H7 (cell line): ENCODE measurements around the gene TLCD3B. TPM values are rescaled to one million over a fixed set of nuclear protein-coding genes. Genes with fewer than 3 reads are reported as not detected.
A peak's percentile ranks its signal among the peaks of the same experiment; 100 is the strongest.
"Not testable (repeated sequence)": the region's sequence is repeated elsewhere in the genome, so short reads cannot be mapped to it uniquely, and the experiment has no call there.

ENCODE experiments used
- DNase-seq: peaks from one replicate; pipeline ENCODE4 v3.0.0; 2012
- H3K27me3 ChIP-seq: 2 replicates; pipeline ENCODE4 v1.6.0; 2011; ENCODE audit warnings: mild to moderate bottlenecking, low read length; ENCODE audit not compliant: control insufficient read depth, insufficient read depth
- H3K36me3 ChIP-seq: replicated peaks from 2 replicates; pipeline ENCODE4 v1.5.1; 2011; ENCODE audit warnings: low read length; ENCODE audit not compliant: control insufficient read depth, insufficient read depth
- H3K4me3 ChIP-seq: 2 replicates; pipeline ENCODE4 v1.5.1; 2011; ENCODE audit warnings: low read depth, mild to moderate bottlenecking, control low read depth, low read length, moderate library complexity; ENCODE audit not compliant: insufficient read depth
- total RNA-seq: library from RNA; depleted of rRNA; stranded (reverse); fragments of >200 nt; shearing (Covaris generic); gene quantifications from 2 replicates; pipeline ENCODE4 v1.2.3, GENCODE V29; 2014

Gene TLCD3B
- total RNA-seq, 1 experiment from 2014 or later = 3.0 TPM

- DNase-seq = no peak
- Histone ChIP-seq H3K36me3 (no peaks in the 10 kb centered on the region), H3K4me3 (no peak overlapping the region), H3K27me3 (no peaks in the 10 kb centered on the region)
Measured at GRCh38 chr16:30049871-30050270, 18.8 kb upstream of the TLCD3B start.

GRCh38 chr16:30046588-30046987 lies 15.5 kb upstream of the TLCD3B start:
- H3K4me3 ChIP-seq = no peak overlapping the region
- no peaks in the 10 kb centered on the region for H3K36me3 ChIP-seq
- DNase-seq = no peak
- H3K27me3 ChIP-seq = no peaks in the 10 kb centered on the region

GRCh38 chr16:30046178-30046577 lies 15.1 kb upstream of the TLCD3B start:
- no peak for DNase-seq
- H3K4me3 ChIP-seq = no peak overlapping the region
- no peaks in the 10 kb centered on the region for H3K36me3 ChIP-seq
- no peaks in the 10 kb centered on the region for H3K27me3 ChIP-seq

DNA sequence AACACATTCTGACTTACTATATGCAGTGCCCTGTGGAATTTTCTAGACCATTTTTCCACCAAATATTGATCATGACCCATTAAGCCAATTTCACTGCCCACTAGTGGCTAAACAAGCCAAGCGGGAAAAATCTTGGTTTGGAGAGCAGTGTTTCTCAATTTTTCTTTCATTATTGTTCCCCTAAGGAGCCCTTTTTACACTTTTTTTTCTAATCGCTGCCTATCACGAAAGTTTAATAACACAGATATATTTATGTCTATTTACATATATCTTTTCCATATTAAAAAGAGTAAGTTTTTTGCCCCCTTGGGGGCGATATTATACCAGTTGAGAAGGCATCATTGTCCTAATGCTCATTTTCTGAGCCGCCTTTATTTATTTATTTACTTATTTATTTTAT lies 10.8 kb upstream of the TLCD3B start:
- Histone ChIP-seq H3K4me3 (no peak overlapping the region), H3K27me3 (no peaks in the 10 kb centered on the region; the same call in 1 of the 2 replicates)
- peak; percentile 25 for DNase-seq

GRCh38 chr16:30040690-30041089 lies 9.6 kb upstream of the TLCD3B start:
- H3K36me3 ChIP-seq, H3K27me3 ChIP-seq, H3K4me3 ChIP-seq, DNase-seq: not testable (repeated sequence)

More for the DNA sequence above, 10.8 kb upstream of the TLCD3B start:
- H3K36me3 ChIP-seq = no peaks in the 10 kb centered on the region

- H3K4me3 ChIP-seq = no peak overlapping the region
- peaks cover 1% of the 10 kb centered on the region for H3K27me3 ChIP-seq
- no peak for DNase-seq
- H3K36me3 ChIP-seq = no peaks in the 10 kb centered on the region
Measured at GRCh38 chr16:30040221-30040620, 9.2 kb upstream of the TLCD3B start.

GRCh38 chr16:30033270-30033669 lies 2.2 kb upstream of the TLCD3B start:
- H3K27me3 ChIP-seq = peaks cover 21% of the 10 kb centered on the region
- DNase-seq = no peak
- H3K36me3 ChIP-seq = no peaks in the 10 kb centered on the region
- no peak overlapping the region for H3K4me3 ChIP-seq

- peaks cover 21% of the 10 kb centered on the region for H3K27me3 ChIP-seq
- no peaks in the 10 kb centered on the region for H3K36me3 ChIP-seq
- DNase-seq = peak; percentile 90
- H3K4me3 ChIP-seq = no peak overlapping the region
Measured at GRCh38 chr16:30032083-30032819, 1.2 kb upstream of the TLCD3B start.

GRCh38 chr16:30031477-30031918 lies 427 bp upstream of the TLCD3B start:
- peaks cover 21% of the 10 kb centered on the region for H3K27me3 ChIP-seq
- H3K4me3 ChIP-seq = peak overlapping the region; percentile 52
- peak; percentile 60 for DNase-seq
- no peaks in the 10 kb centered on the region for H3K36me3 ChIP-seq

DNA sequence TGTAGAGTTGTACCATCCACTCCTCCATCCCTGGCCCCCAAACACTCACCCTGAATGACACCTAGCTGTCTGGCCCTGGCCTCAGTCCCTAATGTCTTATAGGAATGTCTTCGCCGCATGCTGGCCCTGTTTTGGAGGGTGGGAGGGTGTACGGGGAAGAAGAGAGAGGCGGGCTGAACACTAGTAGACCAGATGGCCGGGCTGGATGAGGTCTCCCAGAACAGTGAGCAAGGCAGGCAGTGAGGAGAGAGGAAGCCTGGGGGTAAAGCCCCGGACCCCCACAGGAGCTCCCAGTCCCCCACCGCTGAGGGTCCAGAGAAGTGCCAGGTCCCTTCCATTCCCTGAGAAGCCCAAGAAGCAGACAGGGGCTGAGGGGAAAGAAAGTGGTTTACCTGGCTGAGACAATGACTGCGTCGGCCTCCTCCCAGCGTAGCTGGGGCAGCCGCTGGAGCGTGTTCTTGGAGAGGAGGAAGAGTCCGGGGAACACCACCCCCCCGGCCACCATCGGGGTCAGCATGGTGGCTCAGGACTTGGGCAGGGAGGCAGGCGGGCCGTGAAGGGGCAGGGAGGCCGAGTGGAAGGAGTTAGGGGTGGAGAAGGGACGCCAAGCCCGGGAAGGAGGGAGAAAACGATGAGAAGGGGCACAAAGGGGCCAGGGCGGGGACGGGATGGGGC lies 923 bp downstream of the TLCD3B start:
- H3K27me3 ChIP-seq = peaks cover 19% of the 10 kb centered on the region
- peak overlapping the region; percentile 52 for H3K4me3 ChIP-seq
- DNase-seq = peak; percentile 58
- no peaks in the 10 kb centered on the region for H3K36me3 ChIP-seq

- peaks cover 18% of the 10 kb centered on the region for H3K27me3 ChIP-seq
- no peaks in the 10 kb centered on the region for H3K36me3 ChIP-seq
- no peak overlapping the region for H3K4me3 ChIP-seq
- peak; percentile 87 for DNase-seq
Measured at GRCh38 chr16:30028438-30029076, 2.5 kb downstream of the TLCD3B start.

GRCh38 chr16:30027588-30028437 lies 3.3 kb downstream of the TLCD3B start:
- H3K27me3 ChIP-seq = peaks cover 14% of the 10 kb centered on the region
- peak; percentile 42 for DNase-seq
- H3K36me3 ChIP-seq = no peaks in the 10 kb centered on the region
- H3K4me3 ChIP-seq = no peak overlapping the region

- no peak for DNase-seq
- no peaks in the 10 kb centered on the region for H3K36me3 ChIP-seq
- H3K4me3 ChIP-seq = no peak overlapping the region
- peaks cover 10% of the 10 kb centered on the region; the same call in 1 of the 2 replicates for H3K27me3 ChIP-seq
Measured at GRCh38 chr16:30026449-30026848, 4.6 kb downstream of the TLCD3B start.

DNA sequence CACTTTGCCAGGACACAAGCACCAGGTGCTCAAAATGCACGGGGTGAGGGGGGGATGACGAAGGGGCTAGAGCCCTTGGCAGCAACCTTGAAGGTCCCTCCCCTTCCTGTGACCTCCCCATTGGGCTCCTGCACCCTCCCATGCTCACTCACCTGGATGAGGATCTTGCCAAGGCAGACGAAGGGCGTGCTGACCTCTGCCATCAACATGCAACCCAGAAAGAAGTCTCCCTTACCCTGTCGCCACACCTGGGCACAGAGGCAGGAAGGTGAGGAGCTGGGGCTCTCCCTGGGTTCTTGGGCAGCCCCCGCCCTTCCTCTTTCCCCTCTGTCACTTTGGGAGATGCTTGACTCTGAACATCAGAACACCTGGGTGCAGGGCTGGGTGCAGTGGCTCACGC lies 5.5 kb downstream of the TLCD3B start:
- DNase-seq = no peak
- Histone ChIP-seq H3K36me3 (no peaks in the 10 kb centered on the region), H3K27me3 (peaks cover 7% of the 10 kb centered on the region; the same call in 1 of the 2 replicates), H3K4me3 (no peak overlapping the region)
